ENCODE data around the gene RPH3AL.
A peak's percentile ranks its signal among the peaks of the same experiment; 100 is the strongest.
"Not testable (repeated sequence)": the region's sequence is repeated elsewhere in the genome, so short reads cannot be mapped to it uniquely, and the experiment has no call there.

RPH3AL gene

DNA sequence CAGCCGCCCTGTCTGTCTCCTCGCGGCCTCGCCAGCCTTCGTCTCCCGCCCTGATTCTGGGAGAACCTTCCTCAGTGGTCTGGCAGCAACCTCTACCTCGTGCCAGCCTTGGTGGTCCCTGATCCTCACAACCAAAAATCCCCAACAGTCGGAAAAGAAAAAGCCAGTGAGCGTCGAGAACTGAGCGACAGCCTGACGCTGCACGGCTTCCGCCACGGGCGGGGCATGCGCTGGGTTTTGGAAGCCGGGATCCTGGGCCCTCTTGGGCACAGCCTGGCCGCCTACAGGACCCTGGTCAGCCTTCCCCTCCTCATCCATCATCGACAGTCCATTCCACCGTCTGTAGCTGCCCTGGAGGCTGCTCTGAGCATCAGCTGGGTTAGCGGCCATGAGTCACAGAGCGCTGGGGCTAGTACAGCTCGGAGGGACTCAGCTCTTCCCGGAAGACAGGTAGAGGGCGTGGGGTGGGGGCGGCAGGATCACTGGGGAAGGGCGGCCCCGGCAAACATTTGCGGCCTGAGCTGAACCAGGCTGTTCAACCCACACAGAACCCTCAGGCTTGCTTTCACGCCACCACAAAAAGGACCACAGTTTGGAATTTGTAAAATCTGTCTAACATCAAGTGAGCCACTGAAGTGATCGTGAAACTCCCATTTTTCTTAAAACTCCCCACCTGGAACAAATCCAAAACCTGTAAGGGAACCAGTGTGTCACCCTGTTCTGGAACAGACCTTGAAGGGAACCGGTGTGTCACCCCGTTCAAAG is 115.8 kb downstream of the RPH3AL start:
- Histone ChIP-seq H3K27me3 (replicated peaks in 2 of 5; ENCODE audit: control insufficient read depth in 4 of 5, insufficient read depth in 5 of 5, low read length in 4 of 5) (peaks cover 0 to 14% (median 7%) of the 10 kb centered on the region in 5 experiments), H3K27ac (ENCODE audit: insufficient read depth in 1 of 2, low read depth in 1 of 2, low read length in 2 of 2, poor library complexity in 1 of 2, severe bottlenecking in 2 of 2) (no peak overlapping the region), H3K9me3 (ENCODE audit: control extremely low read depth in 1 of 5, control insufficient read depth in 4 of 5, insufficient read depth in 2 of 5, low read depth in 1 of 5, low read length in 4 of 5) (no peaks in the 10 kb centered on the region), H3K4me1 (ENCODE audit: control extremely low read depth in 1 of 4, control insufficient read depth in 4 of 4, insufficient read depth in 4 of 4, low read length in 3 of 4) (peaks cover 0 to 8% (median 3%) of the 10 kb centered on the region in 4 experiments), H3K36me3 (ENCODE audit: control insufficient read depth in 4 of 4, insufficient read depth in 4 of 4, low read length in 3 of 4) (no peaks in the 10 kb centered on the region), H3K4me3 (ENCODE audit: control insufficient read depth in 1 of 7, extremely low read depth in 1 of 7, insufficient read depth in 4 of 7, low read depth in 2 of 7, low read length in 6 of 7) (no peak overlapping the region)
- ChIA-PET POLR2A (no interaction called here), CTCF (interaction anchor here (1.3 kb wide), 1 partner anchor 71 kb away, joined by 3 read pairs; no protein-coding TSS in a partner anchor)
- no peak for DNase-seq
- WGBS (ENCODE audit: insufficient coverage): 95% methylated on average over 29 of the region's 34 CpGs

GRCh38 chr17:235831-236640 is 116.6 kb downstream of the RPH3AL start:
- Histone ChIP-seq H3K27ac (ENCODE audit: insufficient read depth in 1 of 2, low read depth in 1 of 2, low read length in 2 of 2, poor library complexity in 1 of 2, severe bottlenecking in 2 of 2) (no peak overlapping the region), H3K4me1 (ENCODE audit: control extremely low read depth in 1 of 4, control insufficient read depth in 4 of 4, insufficient read depth in 4 of 4, low read length in 3 of 4) (peaks cover 0 to 8% (median 3%) of the 10 kb centered on the region in 4 experiments), H3K36me3 (ENCODE audit: control insufficient read depth in 4 of 4, insufficient read depth in 4 of 4, low read length in 3 of 4) (no peaks in the 10 kb centered on the region), H3K27me3 (replicated peaks in 2 of 5; ENCODE audit: control insufficient read depth in 4 of 5, insufficient read depth in 5 of 5, low read length in 4 of 5) (peaks cover 0 to 14% (median 7%) of the 10 kb centered on the region in 5 experiments), H3K4me3 (ENCODE audit: control insufficient read depth in 1 of 7, extremely low read depth in 1 of 7, insufficient read depth in 4 of 7, low read depth in 2 of 7, low read length in 6 of 7) (no peak overlapping the region), H3K9me3 (ENCODE audit: control extremely low read depth in 1 of 5, control insufficient read depth in 4 of 5, insufficient read depth in 2 of 5, low read depth in 1 of 5, low read length in 4 of 5) (no peaks in the 10 kb centered on the region)
- POLR2A ChIA-PET: no interaction called here
- CTCF ChIA-PET: interaction anchor here (1.1 to 1.4 kb wide), 3 partner anchors 37 to 73 kb away, joined by 3 to 5 read pairs (median 3); no protein-coding TSS in a partner anchor
- 97% methylated on average over 19 of the region's 26 CpGs for WGBS (ENCODE audit: insufficient coverage)
- no peak for DNase-seq

- H3K27me3 ChIP-seq (replicated peaks in 2 of 5; ENCODE audit: control insufficient read depth in 4 of 5, insufficient read depth in 5 of 5, low read length in 4 of 5): peaks cover 0 to 14% (median 7%) of the 10 kb centered on the region in 5 experiments
- H3K27ac ChIP-seq (ENCODE audit: insufficient read depth in 1 of 2, low read depth in 1 of 2, low read length in 2 of 2, poor library complexity in 1 of 2, severe bottlenecking in 2 of 2); H3K36me3 ChIP-seq (ENCODE audit: control insufficient read depth in 4 of 4, insufficient read depth in 4 of 4, low read length in 3 of 4); H3K4me1 ChIP-seq (ENCODE audit: control extremely low read depth in 1 of 4, control insufficient read depth in 4 of 4, insufficient read depth in 4 of 4, low read length in 3 of 4); H3K4me3 ChIP-seq (ENCODE audit: control insufficient read depth in 1 of 7, extremely low read depth in 1 of 7, insufficient read depth in 4 of 7, low read depth in 2 of 7, low read length in 6 of 7); H3K9me3 ChIP-seq (ENCODE audit: control extremely low read depth in 1 of 5, control insufficient read depth in 4 of 5, insufficient read depth in 2 of 5, low read depth in 1 of 5, low read length in 4 of 5); POLR2A ChIA-PET: not testable (repeated sequence)
- peak in 1 of 3 donors; percentile 13 for DNase-seq
- 79% methylated on average over 38 of the region's 48 CpGs for WGBS (ENCODE audit: insufficient coverage)
- CTCF ChIA-PET: interaction anchor here (1.1 to 1.4 kb wide), 2 partner anchors 36 to 73 kb away, joined by 3 to 5 read pairs; no protein-coding TSS in a partner anchor
Measured at GRCh38 chr17:234994-235830, 117.4 kb downstream of the RPH3AL start.

- H3K4me1 ChIP-seq (ENCODE audit: control extremely low read depth in 1 of 4, control insufficient read depth in 4 of 4, insufficient read depth in 4 of 4, low read length in 3 of 4); H3K27ac ChIP-seq (ENCODE audit: insufficient read depth in 1 of 2, low read depth in 1 of 2, low read length in 2 of 2, poor library complexity in 1 of 2, severe bottlenecking in 2 of 2); DNase-seq; H3K9me3 ChIP-seq (ENCODE audit: control extremely low read depth in 1 of 5, control insufficient read depth in 4 of 5, insufficient read depth in 2 of 5, low read depth in 1 of 5, low read length in 4 of 5); POLR2A ChIA-PET; H3K4me3 ChIP-seq (ENCODE audit: control insufficient read depth in 1 of 7, extremely low read depth in 1 of 7, insufficient read depth in 4 of 7, low read depth in 2 of 7, low read length in 6 of 7); H3K36me3 ChIP-seq (ENCODE audit: control insufficient read depth in 4 of 4, insufficient read depth in 4 of 4, low read length in 3 of 4): not testable (repeated sequence)
- peaks cover 0 to 14% (median 7%) of the 10 kb centered on the region in 5 experiments for H3K27me3 ChIP-seq (replicated peaks in 2 of 5; ENCODE audit: control insufficient read depth in 4 of 5, insufficient read depth in 5 of 5, low read length in 4 of 5)
- CTCF ChIA-PET: interaction anchor here (1.4 kb wide), 1 partner anchor 74 kb away, joined by 5 read pairs; no protein-coding TSS in a partner anchor
- 39% methylated on average over 6 of the region's 23 CpGs for WGBS (ENCODE audit: insufficient coverage)
Measured at GRCh38 chr17:234163-234993, 118.2 kb downstream of the RPH3AL start.

- Histone ChIP-seq H3K4me1 (ENCODE audit: control extremely low read depth in 1 of 4, control insufficient read depth in 4 of 4, insufficient read depth in 4 of 4, low read length in 3 of 4) (peaks cover 0 to 11% (median 3%) of the 10 kb centered on the region in 4 experiments), H3K4me3 (ENCODE audit: control insufficient read depth in 1 of 7, extremely low read depth in 1 of 7, insufficient read depth in 4 of 7, low read depth in 2 of 7, low read length in 6 of 7) (no peak overlapping the region), H3K9me3 (ENCODE audit: control extremely low read depth in 1 of 5, control insufficient read depth in 4 of 5, insufficient read depth in 2 of 5, low read depth in 1 of 5, low read length in 4 of 5) (no peaks in the 10 kb centered on the region), H3K27ac (ENCODE audit: insufficient read depth in 1 of 2, low read depth in 1 of 2, low read length in 2 of 2, poor library complexity in 1 of 2, severe bottlenecking in 2 of 2) (no peak overlapping the region), H3K36me3 (ENCODE audit: control insufficient read depth in 4 of 4, insufficient read depth in 4 of 4, low read length in 3 of 4) (no peaks in the 10 kb centered on the region), H3K27me3 (replicated peaks in 2 of 5; ENCODE audit: control insufficient read depth in 4 of 5, insufficient read depth in 5 of 5, low read length in 4 of 5) (peaks cover 0 to 14% (median 7%) of the 10 kb centered on the region in 5 experiments)
- no peak for DNase-seq
- WGBS (ENCODE audit: insufficient coverage): 100% methylated on average over 2 of the region's 11 CpGs
- POLR2A ChIA-PET: no interaction called here
- CTCF ChIA-PET: interaction anchor here (1.4 kb wide), 1 partner anchor 46 kb away, joined by 4 read pairs; no protein-coding TSS in a partner anchor
Measured at GRCh38 chr17:233473-233941, 119.1 kb downstream of the RPH3AL start.

Data from common myeloid progenitor, CD34-positive (primary cell).